ENCODE results near the gene TECPR1.

Gene TECPR1

DNA sequence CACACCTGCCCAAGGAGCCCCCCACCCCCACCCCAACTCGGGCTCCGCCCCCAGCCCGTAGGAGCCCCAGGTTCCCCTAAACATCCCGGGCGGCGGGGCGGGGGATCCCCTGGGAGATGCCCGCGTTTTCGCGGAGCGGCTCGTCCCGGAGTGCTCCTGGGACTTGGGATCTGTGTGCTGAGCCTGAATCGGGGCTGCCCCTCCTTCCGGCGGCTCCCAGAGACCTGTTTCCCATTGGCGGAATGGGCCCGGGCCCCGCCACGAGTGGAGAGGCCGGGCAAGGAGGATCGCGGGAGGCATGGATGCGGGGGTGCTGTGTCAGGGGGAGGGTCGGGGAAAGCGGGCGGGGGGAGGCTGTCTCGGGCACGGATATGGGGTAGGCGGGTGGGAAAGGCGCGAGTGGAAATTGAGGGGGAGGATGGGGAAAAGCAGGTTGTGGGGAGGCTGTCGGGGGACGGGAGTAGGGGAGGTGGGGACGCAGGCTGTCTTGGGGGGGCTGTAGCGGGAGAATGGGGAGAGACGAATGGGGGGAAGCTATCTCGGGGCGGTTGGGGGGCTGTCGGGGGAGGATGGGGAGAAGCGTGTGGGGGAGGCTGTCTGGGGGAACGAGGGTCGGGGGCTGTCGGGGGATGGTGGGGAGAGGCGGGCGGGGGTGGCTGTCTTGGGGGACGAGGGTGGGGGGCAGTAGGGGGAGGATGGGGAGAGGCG is 41.4 kb downstream of the TECPR1 start:
- DNase-seq (ENCODE audit: low read depth): no peak

DNA sequence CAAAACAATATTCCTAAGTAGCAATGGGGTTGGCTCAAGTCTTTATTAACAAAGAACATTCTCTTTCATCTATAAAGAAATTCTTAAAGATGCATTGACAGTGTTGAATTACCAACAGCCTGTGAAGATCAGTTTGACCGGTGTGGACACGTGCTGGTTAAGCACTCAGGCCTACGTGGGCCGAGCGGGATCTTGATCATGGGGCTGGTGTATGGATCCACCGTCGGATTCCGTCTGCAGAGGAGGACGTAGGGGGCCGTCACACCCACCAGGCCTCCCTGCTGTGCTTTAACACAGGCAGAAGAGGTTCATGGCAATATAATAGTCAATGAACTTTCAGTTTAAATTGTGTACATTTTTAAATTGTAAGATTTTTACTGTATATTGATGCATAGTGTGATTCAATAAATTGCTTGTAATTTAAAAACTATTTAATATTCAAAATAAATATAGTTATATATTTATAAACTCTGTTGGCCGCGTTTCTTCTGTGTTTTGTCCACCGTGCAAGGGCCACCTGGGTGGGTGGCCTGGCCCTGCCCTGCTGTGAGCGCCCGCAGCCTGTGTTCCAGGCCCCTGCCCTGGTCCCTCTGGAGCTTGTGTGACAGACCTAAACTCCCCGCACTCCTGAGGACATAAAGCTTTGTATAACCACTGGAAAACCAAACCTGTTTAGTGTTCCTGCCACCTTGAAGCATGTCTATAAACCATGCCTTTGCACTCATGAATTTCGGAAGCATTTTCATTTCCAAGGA is 42.7 kb downstream of the TECPR1 start:
- no peak for DNase-seq (ENCODE audit: low read depth)

DNA sequence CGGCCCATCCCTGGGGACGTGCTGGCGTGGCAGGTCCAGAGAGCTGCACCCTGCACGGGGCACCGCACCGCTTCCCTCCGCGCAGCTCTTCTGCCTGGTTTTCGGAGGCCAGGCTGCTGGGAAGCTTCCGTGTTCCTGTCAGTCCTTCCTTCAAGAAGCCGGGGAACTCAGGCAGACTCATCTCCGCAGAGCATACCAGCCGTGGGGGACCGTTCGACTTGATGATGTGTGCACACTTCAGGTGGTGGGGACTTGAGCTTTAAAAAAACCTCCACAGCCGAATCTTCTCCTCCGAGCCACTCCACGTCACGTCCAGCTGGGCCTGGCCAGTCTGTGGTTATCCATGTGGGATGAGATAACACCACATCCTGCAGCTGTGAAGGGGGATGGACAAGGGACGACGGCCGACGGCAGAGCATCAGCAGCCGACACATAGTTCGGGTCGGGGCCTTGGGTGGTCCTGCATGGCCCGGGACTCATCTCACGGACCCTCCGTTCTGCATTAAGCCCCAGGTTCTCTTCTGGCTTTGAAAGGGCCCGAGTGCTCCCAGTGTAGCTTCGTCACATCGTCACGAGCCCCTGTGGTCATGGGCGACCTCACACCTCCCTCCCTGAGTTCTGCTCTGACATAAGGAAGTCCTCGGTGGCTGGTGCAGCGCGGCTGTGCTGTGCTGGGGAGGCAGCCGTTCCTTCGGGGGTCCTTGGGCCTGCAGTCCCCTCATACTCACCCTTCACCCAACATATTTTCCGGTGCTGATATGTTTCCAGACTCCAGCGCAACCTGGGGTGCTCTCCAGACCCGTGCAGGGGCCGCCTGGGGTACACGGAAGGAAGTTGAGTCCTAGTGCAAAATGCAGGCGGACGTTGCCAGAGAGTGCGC is 45.3 kb downstream of the TECPR1 start:
- no peak for DNase-seq (ENCODE audit: low read depth)

DNA sequence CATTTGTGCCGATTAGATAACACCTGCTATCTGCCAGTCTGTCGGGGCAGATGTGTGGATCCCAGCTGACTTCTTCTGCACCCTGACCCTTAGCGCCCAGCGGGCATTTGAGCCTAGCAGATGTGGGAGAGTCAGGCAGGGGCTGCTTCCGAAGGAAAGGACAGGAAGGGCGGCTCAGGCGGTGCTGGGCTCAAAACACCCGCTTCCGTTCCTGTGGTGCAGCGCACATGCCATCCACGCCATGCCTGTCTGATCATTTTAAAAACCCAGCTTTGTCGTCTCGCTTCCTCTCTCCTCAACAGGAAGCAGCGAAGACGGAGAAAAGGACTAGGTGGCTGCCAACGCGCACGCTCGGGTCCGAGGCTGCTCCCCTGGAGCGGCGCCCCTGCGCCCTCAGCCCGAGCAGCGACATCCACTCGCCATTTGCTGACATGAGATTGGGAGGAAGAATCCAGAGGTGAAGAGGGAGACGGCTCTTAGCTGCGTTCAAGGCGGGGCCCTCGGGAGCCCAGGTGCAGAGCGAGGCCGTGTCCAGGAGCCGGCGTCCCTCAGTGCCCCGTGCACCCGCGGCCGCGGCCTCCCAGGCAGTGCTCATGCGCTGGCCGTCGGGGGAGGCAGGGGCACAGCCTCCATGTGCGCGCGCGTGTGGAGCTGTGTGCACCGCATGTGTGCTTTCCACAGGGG is 46.7 kb downstream of the TECPR1 start:
- DNase-seq (ENCODE audit: low read depth): no peak

- DNase-seq (ENCODE audit: low read depth): no peak
Measured at GRCh38 chr7:98204670-98205069, 47.4 kb downstream of the TECPR1 start.

DNA sequence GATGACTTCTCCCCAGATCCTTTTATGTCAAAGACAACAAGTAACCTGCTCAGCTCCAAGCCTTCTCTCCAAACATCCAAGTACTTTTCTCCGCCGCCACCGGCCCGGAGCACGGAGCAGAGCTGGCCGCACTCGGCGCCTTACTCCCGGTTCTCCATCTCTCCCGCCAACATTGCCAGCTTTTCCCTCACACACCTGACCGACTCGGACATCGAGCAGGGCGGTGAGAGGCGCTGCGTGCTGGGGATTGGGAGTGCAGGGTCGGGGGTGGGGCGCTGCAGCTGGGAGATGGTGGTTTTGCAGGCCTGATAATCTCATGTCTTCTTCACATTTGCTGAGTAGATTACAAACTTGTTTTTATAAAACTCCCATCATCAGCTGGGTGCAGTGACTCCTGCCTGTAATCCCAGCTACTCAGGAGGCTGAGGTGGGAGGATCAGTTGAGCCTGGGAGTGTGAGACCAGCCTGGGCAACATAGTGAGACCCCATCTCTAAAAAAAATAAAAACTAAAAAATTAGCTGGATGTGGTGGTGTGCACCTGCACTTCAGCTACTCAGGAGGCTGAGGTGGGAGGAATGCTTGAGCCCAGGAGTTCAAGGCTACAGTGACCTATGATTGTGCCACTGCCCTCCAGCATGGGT is 47.9 kb downstream of the TECPR1 start:
- no peak for DNase-seq (ENCODE audit: low read depth)

DNA sequence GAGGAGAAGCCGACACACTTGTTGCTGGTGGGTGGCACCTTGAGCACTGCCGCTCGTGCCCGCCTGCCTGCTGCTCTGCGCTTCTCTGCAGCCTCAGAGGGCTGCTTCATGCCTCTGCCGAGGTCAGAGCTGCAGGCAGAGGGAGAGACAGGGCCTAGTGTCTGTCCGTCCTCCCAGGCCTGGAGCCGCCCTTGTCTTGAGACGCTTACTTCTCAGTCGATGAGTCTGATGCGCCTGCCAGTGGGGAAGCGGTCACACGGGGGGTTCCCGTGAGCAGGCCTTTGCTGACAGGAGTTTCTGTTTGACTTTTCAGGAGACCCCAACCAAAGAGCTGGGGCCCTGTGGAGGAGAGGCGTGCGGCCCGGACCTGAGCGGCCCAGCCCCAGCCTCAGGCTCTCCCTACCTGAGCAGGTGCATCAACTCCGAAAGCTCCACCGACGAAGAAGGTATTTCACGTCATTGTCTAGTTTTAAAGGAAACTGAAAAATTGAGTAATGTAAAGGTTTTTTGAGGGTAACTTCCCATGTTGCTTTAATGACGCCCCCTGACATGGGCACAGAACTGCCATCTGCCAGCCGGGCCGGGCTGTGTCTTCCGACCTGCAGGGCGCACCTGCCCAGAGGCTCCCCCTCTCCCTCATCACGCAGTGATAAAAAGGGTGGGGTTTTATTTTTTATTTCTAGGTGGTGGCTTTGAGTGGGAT is 48.6 kb downstream of the TECPR1 start:
- no peak for DNase-seq (ENCODE audit: low read depth)

DNA sequence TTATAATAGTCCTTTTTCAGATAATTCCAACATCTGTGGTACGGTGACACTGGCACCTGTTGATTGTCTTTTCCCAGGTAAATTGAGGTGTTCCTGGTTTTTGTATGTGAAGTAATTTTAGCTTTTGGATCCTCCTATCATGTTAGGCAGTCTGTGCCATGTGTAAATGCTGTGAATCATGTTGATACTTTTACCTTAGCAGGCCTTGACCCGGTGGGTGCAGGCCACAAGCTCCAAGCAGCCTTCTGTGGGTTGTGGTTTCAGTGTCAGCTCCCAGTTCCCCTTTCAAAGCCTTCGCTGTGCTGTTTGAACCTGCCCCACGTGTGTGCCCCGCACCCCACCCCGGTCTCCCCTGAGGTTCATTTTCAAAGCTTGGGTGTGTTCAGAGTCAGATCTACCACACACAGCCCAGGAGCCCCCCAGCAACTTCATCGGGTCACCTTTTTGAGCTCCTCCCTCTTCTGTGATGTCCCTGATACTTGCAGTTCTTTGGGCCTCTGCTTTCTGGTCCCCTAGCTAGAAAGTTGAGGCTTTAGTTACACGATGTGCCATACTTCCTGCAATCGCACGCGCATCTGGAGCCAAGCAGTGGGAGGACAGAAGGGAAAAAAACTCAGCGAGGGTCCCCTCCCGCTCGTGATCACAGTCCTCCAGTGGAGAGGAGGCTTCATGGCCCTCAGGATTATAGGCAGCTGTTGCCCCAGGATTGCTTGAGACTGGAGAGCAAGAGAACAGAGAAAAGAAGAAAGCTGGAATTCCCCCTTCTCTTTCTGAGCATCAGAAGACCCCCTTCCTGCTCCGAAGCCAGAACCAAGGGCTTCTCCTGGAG is 49.5 kb downstream of the TECPR1 start:
- peak; percentile 23 for DNase-seq (ENCODE audit: low read depth)

GRCh38 chr7:98200364-98200763 is 51.7 kb downstream of the TECPR1 start:
- no peak for DNase-seq (ENCODE audit: low read depth)

DNA sequence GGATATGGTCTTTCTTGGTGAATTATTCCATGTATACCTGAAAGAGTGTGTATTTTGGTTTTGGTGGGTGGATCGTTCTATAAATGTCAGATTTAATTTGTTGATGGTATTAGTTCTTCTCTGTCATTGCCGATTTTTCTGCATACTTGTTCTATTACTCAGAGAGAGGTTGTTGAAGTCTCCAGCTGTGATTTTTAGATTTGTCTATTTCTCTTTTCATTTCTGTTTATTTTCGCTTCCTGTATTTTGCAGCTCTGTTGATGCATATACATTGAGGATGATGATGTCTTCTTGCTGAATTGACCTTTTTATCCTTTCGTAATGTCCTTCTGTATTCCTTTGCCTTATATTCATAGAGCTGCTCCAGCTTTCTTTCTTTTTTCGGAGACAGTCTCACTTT is 52.9 kb downstream of the TECPR1 start:
- DNase-seq (ENCODE audit: low read depth): no peak

DNA sequence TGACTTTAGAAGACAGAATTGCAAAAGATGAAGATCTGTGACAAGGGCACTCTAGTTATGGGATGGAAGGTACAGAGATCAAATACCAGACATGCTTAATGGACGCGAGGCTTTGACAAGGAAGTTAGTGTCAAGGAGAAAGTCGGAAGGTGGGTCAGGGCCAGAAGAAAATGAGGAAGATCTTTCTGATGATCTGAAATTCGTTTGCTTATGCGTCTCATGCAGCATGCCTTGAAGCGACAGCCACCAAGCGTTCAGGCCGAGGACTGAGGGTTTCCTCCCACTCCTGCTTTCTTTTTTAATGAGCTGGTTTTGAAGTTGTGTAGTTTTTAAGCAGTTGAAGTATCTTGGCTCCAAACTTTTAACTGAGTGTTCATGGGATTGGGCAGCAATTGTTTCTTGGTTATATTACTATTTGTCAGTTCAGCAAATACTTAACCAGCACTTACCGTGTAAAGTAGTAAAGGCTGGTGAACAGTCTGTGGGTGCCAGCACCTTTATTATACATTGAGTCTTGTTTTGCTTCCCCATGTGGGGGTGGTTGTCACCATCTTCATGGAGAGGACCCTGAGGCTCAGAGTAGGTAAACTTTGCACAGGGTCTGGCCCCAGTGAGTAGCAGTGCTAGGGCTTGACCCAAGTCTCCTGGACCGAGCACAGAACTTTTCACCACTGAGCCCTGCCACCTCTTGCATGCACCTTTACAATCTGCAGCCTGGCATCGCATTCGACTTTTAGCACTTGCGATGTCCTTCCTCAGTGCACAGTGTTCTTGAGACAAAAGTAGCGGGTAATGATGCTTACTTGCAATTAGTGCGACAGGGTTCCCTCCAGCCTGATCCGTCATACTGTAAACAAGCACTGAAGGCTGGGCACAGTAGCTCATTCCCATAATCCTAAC is 55.1 kb downstream of the TECPR1 start:
- DNase-seq (ENCODE audit: low read depth): no peak

DNA sequence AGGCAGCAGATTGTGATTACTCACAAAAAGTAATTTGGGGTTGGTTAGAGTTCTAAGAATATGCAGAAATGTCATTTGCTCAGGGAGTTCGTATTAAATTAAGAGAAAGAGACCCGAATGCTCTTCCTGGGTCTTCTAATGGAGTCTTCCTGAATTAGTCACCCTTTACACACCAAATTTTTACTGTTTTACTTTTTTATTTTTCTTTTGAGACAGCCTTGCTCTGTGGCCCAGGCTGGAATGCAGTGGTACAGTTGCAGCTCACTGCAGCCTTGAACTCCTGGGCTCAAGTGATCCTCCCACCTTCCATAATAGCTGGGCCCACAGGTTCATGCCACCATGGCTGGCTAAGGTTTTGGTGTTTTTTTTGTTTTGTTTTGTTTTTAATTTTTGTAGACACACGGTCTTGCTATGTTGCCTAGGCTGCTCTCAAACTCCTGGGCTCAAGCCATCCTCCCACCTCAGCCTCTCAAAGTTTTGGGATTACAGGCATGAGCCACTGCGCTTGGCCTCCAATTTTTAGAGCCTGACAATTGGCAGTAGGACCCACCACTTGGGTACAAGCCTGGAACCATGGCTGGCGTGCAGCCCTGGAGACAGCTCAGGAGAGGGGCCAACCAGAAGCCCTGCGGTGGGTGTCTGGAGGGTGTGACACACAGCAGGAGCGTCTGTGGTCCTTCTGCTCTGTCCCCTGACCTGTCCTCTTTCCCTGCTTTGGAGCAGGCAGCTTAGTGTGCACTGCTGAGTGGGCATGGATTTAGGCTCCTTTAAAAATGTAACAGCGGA is 57.2 kb downstream of the TECPR1 start:
- no peak for DNase-seq (ENCODE audit: low read depth)

DNA sequence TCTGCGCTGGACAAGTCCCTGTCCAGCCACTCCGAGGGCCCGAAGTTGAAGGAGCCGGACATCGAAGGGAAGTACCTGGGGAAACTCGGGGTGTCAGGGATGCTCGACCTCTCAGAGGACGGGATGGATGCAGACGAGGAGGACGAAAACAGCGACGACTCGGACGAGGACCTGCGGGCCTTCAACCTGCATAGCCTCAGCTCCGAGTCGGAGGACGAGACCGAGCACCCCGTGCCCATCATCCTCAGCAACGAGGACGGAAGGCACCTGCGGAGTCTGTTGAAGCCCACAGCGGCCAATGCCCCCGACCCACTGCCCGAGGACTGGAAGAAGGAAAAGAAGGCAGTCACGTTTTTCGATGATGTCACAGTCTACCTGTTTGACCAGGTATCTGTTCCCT is 57.8 kb downstream of the TECPR1 start:
- DNase-seq (ENCODE audit: low read depth): no peak

- no peak for DNase-seq (ENCODE audit: low read depth)
Measured at GRCh38 chr7:98193474-98194180, 58.4 kb downstream of the TECPR1 start.

DNA sequence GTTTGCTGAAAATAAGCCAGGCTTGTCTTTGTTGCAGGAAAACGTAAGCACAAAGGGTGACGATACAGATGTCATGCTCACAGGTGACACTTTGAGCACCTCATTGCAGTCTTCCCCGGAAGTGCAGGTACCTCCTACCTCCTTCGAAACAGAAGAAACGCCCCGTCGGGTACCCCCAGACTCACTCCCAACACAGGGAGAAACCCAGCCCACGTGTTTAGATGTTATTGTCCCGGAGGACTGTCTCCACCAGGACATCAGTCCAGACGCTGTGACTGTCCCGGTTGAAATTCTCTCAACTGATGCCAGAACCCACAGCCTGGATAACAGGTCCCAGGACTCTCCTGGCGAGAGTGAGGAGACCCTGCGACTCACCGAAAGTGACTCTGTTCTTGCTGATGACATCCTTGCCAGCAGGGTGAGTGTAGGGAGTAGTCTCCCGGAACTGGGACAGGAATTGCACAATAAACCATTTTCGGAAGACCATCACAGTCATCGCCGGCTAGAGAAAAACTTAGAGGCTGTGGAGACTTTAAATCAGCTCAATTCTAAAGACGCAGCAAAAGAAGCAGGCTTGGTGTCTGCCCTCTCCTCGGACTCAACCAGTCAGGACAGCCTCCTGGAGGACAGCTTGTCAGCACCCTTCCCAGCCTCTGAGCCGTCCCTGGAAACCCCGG is 59.1 kb downstream of the TECPR1 start:
- DNase-seq (ENCODE audit: low read depth): no peak

DNA sequence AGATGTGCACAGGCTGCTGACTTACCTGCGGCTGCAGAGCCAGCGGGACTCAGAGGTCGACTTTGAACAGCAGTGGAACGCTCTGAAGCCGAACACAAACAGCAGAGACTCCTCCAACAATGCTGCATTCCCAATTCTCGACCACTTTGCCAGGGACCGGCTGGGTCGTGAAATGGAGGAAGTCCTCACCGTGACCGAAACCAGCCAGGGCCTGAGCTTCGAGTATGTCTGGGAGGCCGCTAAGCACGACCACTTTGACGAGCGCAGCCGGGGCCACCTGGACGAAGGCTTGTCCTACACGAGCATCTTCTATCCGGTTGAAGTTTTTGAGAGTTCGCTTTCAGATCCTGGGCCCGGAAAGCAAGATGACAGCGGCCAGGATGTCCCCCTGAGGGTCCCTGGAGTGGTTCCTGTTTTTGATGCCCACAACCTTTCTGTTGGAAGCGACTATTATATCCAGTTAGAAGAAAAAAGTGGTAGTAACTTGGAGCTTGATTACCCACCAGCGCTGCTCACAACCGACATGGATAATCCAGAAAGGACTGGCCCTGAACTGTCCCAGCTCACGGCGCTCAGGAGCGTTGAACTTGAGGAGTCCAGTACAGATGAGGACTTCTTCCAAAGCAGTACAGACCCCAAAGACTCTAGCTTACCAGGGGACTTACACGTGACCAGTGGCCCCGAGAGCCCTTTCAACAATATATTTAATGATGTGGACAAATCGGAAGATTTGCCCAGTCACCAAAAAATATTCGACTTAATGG is 60.2 kb downstream of the TECPR1 start:
- no peak for DNase-seq (ENCODE audit: low read depth)
